ENCODE data around the gene INS.

Gene INS

DNA sequence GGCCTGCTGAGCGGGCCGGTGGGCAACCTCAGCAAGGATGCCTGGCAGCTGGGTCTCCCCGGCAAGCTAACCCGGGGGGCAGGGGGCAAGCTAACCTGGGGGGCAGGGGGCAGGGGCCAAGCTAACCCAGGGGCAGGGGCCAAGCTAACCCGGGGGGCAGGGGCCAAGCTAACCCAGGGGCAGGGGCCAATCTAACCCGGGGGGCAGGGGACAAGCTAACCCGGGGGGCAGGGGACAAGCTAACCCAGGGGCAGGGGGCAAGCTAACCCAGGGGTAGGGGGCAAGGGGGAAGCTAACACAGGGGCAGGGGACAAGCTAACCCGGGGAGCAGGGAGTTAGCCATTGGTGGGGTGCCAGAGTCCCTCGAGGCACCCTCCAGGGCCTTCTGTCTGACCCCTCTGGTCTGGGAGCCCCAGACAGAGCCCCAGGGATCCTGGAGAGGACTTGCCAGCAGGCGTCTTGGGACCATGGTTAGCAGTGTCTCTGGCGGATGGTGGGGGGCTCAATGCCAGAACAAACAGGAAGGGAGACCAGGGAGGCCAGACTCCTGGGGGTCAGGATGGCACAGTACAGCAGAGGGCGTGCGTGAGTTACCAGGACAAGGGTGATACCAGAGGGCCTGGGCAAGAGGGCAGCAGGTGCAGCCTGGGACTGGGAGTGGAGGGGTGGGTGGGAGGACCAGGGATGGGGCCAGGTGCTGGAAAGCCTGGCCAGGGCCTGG, 37.9 kb downstream of the INS start:
- Histone ChIP-seq H3K27ac (ENCODE audit: low read length) (no peak overlapping the region), H3K36me3 (ENCODE audit: control insufficient read depth in 1 of 2, insufficient read depth in 2 of 2, low read length in 2 of 2) (no peaks in the 10 kb centered on the region), H3K4me3 (ENCODE audit: low read depth in 1 of 2, low read length in 2 of 2) (no peak overlapping the region), H3K27me3 (ENCODE audit: low read depth, low read length) (peaks cover 5% of the 10 kb centered on the region), H3K9me3 (ENCODE audit: control insufficient read depth in 1 of 2, low read length in 2 of 2) (no peaks in the 10 kb centered on the region), H3K4me1 (ENCODE audit: control insufficient read depth in 1 of 2, insufficient read depth in 2 of 2, low read length in 2 of 2) (no peaks in the 10 kb centered on the region)

DNA sequence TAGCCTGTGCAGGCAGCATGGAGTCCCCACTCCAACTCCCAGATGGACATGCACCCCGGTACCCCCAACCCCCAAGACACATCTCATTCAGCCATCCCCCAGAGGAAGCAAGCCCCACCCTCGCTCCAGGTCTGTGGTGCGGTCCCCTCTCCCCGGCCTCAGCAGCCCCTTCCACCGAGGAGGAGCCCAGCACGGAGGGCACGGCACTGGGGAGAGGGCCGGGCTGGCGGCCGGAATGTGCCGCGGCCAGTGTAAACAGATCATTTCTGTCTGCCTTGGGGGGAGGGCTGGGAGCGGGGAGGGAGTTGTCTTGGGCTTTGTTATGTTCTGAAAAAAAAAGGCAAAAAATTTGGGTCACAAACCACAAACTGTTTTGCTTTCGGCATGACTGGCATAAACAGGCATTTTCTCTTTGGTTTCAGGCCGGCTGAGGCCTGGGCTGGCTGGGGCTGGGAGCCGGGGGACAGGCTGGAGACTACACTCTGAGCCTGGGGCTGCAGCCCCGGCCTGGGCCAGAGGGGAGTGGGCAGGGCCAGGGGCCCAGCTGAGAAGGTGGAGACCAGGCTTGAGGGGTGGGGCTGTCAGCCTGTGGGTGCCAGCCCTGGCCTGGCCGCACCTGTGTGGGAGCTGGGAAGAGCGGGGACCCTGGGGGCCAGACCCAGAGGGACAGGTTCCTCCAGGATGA, 38.6 kb downstream of the INS start:
- no peaks in the 10 kb centered on the region for H3K36me3 ChIP-seq (ENCODE audit: control insufficient read depth in 1 of 2, insufficient read depth in 2 of 2, low read length in 2 of 2)
- no peaks in the 10 kb centered on the region for H3K9me3 ChIP-seq (ENCODE audit: control insufficient read depth in 1 of 2, low read length in 2 of 2)
- no peak overlapping the region for H3K4me3 ChIP-seq (ENCODE audit: low read depth in 1 of 2, low read length in 2 of 2)
- peaks cover 5% of the 10 kb centered on the region for H3K27me3 ChIP-seq (ENCODE audit: low read depth, low read length)
- H3K4me1 ChIP-seq (ENCODE audit: control insufficient read depth in 1 of 2, insufficient read depth in 2 of 2, low read length in 2 of 2): no peaks in the 10 kb centered on the region
- no peak overlapping the region for H3K27ac ChIP-seq (ENCODE audit: low read length)

DNA sequence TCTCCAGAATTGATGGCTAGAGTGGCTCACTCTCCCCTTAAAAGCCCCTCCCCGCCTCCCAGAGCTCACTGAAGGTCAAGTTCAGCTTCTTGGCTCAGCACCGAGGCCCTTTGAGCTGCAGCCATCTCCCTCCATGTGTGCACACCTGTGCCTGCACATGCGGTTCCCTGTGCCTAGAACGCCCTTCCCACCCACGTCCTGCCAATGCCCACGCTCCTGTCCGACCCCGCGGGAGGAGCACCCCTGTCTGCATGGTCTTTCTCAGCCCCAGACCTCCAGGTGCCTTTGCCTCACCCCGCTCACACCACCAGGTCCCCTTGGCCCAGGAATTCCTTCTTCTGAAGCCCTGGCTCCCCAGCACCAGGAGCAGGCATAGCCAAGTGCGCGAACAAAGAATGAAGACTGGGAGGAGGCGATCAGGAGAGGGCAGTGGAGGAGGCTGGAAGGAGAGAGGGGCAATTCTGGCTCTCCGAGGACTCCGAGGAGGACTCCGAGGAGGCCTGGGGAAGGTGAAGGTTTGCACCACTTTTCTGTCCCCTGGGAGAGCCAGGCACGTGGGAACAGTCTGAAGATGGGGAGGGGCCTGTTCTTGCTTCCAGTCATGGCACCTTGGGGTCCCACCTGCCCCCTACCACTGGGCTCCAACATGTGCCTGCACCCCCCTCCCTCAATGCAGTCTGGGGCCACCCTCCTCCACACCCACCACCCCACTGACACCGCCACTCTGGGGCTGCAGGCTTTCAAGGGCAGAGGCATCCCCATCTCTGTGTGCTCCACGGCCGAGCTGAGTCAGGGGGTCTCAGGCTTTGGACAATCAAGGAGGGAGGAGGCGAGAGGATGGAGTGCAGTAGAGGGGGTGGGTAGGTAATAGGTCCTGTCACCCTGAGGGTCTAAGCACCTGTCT, 39.5 kb downstream of the INS start:
- peaks cover 5% of the 10 kb centered on the region for H3K27me3 ChIP-seq (ENCODE audit: low read depth, low read length)
- no peak overlapping the region for H3K4me3 ChIP-seq (ENCODE audit: low read depth in 1 of 2, low read length in 2 of 2)
- H3K9me3 ChIP-seq (ENCODE audit: control insufficient read depth in 1 of 2, low read length in 2 of 2): no peaks in the 10 kb centered on the region
- no peaks in the 10 kb centered on the region for H3K36me3 ChIP-seq (ENCODE audit: control insufficient read depth in 1 of 2, insufficient read depth in 2 of 2, low read length in 2 of 2)
- no peak overlapping the region for H3K27ac ChIP-seq (ENCODE audit: low read length)
- no peaks in the 10 kb centered on the region for H3K4me1 ChIP-seq (ENCODE audit: control insufficient read depth in 1 of 2, insufficient read depth in 2 of 2, low read length in 2 of 2)

- Histone ChIP-seq H3K27me3 (ENCODE audit: low read depth, low read length) (peaks cover 5% of the 10 kb centered on the region), H3K36me3 (ENCODE audit: control insufficient read depth in 1 of 2, insufficient read depth in 2 of 2, low read length in 2 of 2) (no peaks in the 10 kb centered on the region), H3K4me3 (ENCODE audit: low read depth in 1 of 2, low read length in 2 of 2) (no peak overlapping the region), H3K4me1 (ENCODE audit: control insufficient read depth in 1 of 2, insufficient read depth in 2 of 2, low read length in 2 of 2) (no peaks in the 10 kb centered on the region), H3K9me3 (ENCODE audit: control insufficient read depth in 1 of 2, low read length in 2 of 2) (no peaks in the 10 kb centered on the region), H3K27ac (ENCODE audit: low read length) (no peak overlapping the region)
These were observed 40.5 kb downstream of the INS start for GRCh38 chr11:2120359-2121100.

DNA sequence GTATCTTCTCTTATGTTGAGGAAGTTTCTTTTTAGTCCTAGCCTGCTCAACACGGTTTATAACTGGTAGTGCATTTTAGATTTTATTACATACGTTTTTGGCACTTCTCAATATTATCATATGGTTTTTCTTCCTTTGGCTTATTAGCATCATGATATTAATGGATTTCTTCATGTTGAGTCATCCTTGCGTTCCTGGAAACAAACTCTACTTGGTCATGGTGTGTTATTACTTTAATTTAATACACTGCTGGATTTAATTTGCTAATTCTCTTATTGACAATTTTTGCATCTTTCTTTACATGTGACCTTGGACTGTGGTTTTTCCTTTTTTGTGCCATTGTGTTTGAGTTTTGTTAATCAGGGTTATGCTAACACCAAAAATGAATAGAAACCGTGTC, 42.3 kb downstream of the INS start:
- H3K4me1 ChIP-seq (ENCODE audit: control insufficient read depth in 1 of 2, insufficient read depth in 2 of 2, low read length in 2 of 2): no peaks in the 10 kb centered on the region
- H3K9me3 ChIP-seq (ENCODE audit: control insufficient read depth in 1 of 2, low read length in 2 of 2): no peaks in the 10 kb centered on the region
- H3K4me3 ChIP-seq (ENCODE audit: low read depth in 1 of 2, low read length in 2 of 2): no peak overlapping the region
- peaks cover 5% of the 10 kb centered on the region for H3K27me3 ChIP-seq (ENCODE audit: low read depth, low read length)
- H3K27ac ChIP-seq (ENCODE audit: low read length): no peak overlapping the region
- H3K36me3 ChIP-seq (ENCODE audit: control insufficient read depth in 1 of 2, insufficient read depth in 2 of 2, low read length in 2 of 2): no peaks in the 10 kb centered on the region

DNA sequence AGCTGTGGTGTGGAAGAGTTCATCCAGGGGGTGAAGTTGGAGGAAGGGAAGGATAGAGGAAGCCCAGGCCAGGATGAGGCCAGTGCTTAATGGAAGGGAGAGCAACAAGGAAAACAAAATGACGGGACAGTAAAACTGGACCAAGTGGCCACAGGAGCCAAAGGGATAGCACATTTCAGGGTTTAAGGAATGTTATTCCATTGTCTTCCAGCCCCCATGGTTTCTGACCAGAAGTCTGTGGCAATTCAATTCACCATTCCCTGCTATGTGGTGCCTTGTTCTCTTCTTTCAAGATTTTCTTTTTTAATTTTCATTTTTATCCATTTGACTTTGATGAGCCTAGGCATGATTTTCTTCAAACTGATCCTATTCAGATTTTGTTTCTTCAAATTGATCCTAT, 44.3 kb downstream of the INS start:
- Histone ChIP-seq H3K4me1 (ENCODE audit: control insufficient read depth in 1 of 2, insufficient read depth in 2 of 2, low read length in 2 of 2) (no peaks in the 10 kb centered on the region), H3K36me3 (ENCODE audit: control insufficient read depth in 1 of 2, insufficient read depth in 2 of 2, low read length in 2 of 2) (no peaks in the 10 kb centered on the region), H3K9me3 (ENCODE audit: control insufficient read depth in 1 of 2, low read length in 2 of 2) (no peaks in the 10 kb centered on the region), H3K4me3 (ENCODE audit: low read depth in 1 of 2, low read length in 2 of 2) (no peak overlapping the region), H3K27ac (ENCODE audit: low read length) (no peak overlapping the region), H3K27me3 (ENCODE audit: low read depth, low read length) (peaks cover 3% of the 10 kb centered on the region)

GRCh38 chr11:2115308-2115707, 45.7 kb downstream of the INS start:
- no peaks in the 10 kb centered on the region for H3K4me1 ChIP-seq (ENCODE audit: control insufficient read depth in 1 of 2, insufficient read depth in 2 of 2, low read length in 2 of 2)
- H3K9me3 ChIP-seq (ENCODE audit: control insufficient read depth in 1 of 2, low read length in 2 of 2): no peaks in the 10 kb centered on the region
- no peaks in the 10 kb centered on the region for H3K27me3 ChIP-seq (ENCODE audit: low read depth, low read length)
- H3K27ac ChIP-seq (ENCODE audit: low read length): no peak overlapping the region
- H3K36me3 ChIP-seq (ENCODE audit: control insufficient read depth in 1 of 2, insufficient read depth in 2 of 2, low read length in 2 of 2): no peaks in the 10 kb centered on the region
- no peak overlapping the region for H3K4me3 ChIP-seq (ENCODE audit: low read depth in 1 of 2, low read length in 2 of 2)

DNA sequence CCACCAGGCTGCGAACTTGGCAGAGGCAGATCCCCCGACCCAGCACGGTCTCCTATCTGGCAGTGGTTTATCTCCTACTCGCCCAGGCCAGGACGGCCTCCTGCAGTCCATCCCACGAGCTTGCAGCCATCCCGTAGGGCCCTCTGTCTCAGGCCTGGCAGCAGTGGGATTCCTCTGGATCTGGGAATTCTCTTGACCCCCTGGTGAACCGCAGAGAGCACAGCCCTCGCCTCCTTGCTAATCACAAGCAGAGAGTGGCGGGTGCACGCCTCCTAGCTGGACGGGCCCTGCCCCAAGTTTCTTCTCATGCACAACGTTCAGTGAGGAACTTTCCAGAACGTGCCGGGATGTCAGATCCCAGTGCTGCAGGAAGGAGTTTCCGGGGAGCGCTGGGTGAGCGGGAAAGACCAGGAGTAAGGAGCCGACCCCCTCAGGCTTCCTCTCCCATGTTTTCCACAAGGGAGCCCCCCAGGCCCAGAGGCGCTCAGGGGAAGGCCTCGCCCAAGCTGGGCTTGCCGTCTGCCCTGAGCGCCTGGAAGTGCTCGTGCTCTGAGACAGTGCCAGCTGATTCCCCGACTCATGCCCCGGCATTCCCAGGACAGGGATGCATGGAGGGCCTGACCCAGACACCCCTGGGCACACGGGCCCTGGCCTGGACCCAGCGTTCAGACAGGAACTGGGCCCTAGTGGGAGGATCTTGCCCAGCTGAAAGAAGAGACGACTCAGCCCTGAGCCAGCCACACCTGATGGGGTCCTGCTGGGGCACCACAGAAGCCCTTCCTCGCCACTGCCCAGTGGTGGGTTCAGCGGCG, 46.4 kb downstream of the INS start:
- H3K36me3 ChIP-seq (ENCODE audit: control insufficient read depth in 1 of 2, insufficient read depth in 2 of 2, low read length in 2 of 2): no peaks in the 10 kb centered on the region
- no peak overlapping the region for H3K4me3 ChIP-seq (ENCODE audit: low read depth in 1 of 2, low read length in 2 of 2)
- H3K27me3 ChIP-seq (ENCODE audit: low read depth, low read length): no peaks in the 10 kb centered on the region
- no peaks in the 10 kb centered on the region for H3K4me1 ChIP-seq (ENCODE audit: control insufficient read depth in 1 of 2, insufficient read depth in 2 of 2, low read length in 2 of 2)
- H3K9me3 ChIP-seq (ENCODE audit: control insufficient read depth in 1 of 2, low read length in 2 of 2): no peaks in the 10 kb centered on the region
- no peak overlapping the region for H3K27ac ChIP-seq (ENCODE audit: low read length)

GRCh38 chr11:2113776-2114175, 47.2 kb downstream of the INS start:
- H3K9me3 ChIP-seq (ENCODE audit: control insufficient read depth in 1 of 2, low read length in 2 of 2): no peaks in the 10 kb centered on the region
- no peaks in the 10 kb centered on the region for H3K4me1 ChIP-seq (ENCODE audit: control insufficient read depth in 1 of 2, insufficient read depth in 2 of 2, low read length in 2 of 2)
- H3K4me3 ChIP-seq (ENCODE audit: low read depth in 1 of 2, low read length in 2 of 2): no peak overlapping the region
- H3K27me3 ChIP-seq (ENCODE audit: low read depth, low read length): no peaks in the 10 kb centered on the region
- H3K27ac ChIP-seq (ENCODE audit: low read length): no peak overlapping the region
- no peaks in the 10 kb centered on the region for H3K36me3 ChIP-seq (ENCODE audit: control insufficient read depth in 1 of 2, insufficient read depth in 2 of 2, low read length in 2 of 2)

- Histone ChIP-seq H3K36me3 (ENCODE audit: control insufficient read depth in 1 of 2, insufficient read depth in 2 of 2, low read length in 2 of 2) (no peaks in the 10 kb centered on the region), H3K4me1 (ENCODE audit: control insufficient read depth in 1 of 2, insufficient read depth in 2 of 2, low read length in 2 of 2) (no peaks in the 10 kb centered on the region), H3K4me3 (ENCODE audit: low read depth in 1 of 2, low read length in 2 of 2) (no peak overlapping the region), H3K9me3 (ENCODE audit: control insufficient read depth in 1 of 2, low read length in 2 of 2) (no peaks in the 10 kb centered on the region), H3K27ac (ENCODE audit: low read length) (no peak overlapping the region), H3K27me3 (ENCODE audit: low read depth, low read length) (no peaks in the 10 kb centered on the region)
These were observed 50.5 kb downstream of the INS start for GRCh38 chr11:2110521-2110920.
